NOMO-1 treated with dmso at 0.1 percent for 144 hours (cell line): ENCODE measurements around the gene MEPCE.
"Not testable (repeated sequence)": the region's sequence is repeated elsewhere in the genome, so short reads cannot be mapped to it uniquely, and the experiment has no call there.

Experiments used
- DNase-seq: peaks from one replicate; lab custom pipeline; 2025; ENCODE audit not compliant: unreplicated experiment; lab: John Stamatoyannopoulos, UW

MEPCE gene

DNA sequence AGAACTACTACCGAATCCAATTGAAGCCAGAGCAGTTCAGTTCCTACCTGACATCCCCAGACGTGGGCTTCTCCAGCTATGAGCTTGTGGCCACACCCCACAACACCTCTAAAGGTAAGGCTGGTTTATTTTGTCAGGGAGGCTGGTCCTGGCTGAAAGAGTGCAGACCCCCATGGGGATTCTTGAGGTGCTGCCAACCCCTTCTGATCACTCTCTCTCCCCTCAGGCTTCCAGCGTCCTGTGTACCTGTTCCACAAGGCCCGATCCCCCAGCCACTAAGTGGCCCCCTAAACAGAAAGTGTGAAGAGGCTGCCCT, 3.6 kb downstream of the MEPCE start:
- no peak for DNase-seq

DNA sequence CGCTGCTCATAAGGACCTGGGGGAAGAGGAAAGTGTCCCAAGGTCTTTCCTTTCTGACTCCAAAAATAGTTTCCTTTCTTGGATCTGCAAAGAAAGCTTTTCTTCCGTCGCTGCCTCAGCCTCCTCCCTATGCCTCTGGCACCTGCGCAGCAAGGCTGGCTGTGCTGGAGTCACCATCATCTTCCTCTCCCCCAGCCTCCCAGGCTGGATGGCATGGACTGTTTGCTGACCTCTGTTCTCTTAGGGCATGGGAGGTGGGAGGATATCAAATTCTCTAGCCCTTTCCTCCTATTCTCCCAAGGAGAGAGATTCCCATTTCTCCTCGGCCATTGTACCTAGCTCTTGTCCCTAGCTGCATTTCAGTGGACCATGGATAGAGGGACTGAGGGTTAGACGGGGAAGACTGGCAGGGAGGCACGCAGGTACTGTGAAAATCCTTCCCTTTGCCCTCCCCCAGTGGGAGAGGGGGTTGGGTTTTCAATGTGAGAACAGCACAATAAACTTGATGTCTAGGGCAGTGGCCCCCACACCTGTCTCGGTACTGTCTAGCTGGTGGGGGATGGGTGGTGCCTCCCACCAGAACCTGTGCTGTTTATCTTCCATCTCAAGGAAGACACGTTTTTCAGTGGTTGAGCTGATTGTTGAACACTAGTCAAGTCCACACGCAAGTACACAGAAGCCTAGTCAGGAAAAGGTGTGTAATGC, 4.1 kb downstream of the MEPCE start:
- DNase-seq = no peak

DNA sequence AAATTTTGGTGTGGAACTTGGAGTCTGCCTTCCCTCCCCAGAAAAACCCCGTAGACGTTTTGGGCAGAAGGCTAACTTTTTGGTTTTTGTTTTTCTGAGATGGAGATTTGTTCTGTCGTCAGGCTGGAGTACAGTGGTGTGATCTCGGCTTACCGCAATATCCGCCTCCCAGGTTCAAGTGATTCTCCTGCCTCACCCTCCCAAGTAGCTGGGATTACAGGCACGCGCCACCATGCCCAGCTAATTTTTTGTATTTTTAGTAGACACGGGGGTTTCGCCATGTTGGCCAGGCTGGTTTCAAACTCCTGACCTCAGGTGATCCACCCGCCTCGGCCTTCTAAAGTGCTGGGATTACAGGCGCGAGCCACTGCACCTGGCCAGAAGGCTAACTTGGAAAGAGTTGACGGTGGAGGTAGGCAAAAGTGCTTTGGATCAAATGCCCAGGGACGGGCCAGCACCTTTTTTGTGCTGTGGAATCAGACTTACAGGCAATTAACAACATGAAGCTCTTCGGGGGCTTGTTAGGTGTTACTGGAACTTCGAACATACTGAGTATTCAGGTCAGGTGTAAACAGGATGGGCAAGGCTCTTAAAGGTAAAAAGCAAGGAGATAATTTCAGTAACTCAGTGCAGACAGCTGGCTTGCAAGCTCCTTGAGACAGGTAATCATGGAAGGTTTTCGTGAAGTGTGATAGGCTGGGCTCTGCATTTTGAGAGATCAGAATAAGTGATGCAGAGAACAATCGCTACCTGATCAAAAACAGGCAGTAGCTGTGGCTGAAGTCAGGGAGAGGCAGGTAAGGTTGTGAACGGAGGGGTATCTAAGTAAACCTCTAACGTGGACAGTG, 4.9 kb downstream of the MEPCE start:
- no peak for DNase-seq

DNA sequence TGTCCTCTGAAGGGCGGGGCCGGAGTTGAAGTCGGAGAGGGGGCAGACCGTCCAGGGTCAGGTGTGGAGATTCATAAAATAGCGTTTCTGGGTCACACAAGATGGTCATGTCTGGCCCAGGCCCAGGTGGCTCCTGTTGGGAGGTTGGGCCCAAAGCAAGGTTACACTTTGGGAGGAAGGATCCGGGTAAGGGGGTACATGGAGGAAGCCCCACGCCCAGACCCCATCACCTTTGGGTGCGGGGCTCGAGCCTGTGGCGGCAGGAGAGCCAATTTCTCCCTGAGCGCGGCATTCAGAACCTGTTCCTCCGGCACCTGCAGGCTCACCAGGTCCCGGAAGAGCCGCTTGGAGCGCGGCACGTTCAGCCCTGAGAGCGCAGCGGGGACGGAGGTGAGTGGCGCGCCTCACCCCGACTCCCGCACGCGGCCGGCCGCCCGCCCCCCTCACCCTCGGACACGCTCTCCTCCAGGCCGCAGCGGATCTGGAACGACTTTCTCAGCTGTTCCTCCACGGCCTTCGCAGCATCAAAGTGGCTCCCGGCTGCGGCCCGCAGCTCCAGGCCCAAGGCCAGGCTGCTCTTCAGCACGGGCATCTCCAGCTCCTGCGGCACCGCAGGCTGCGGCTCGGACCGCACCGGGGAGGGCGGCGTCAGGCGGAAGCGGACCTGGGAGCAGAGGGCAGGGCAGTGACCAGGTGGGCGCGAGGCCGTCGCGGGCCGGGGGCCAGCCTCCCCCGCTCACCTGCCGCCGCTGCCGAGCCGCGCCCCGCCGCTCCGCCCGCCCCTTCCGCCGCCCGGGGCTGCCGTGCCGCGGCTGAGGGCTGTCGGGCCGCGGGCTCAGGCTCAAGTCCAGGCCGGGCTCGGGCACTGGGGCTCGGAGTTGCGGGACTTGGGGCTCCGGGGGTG, 6.0 kb downstream of the MEPCE start:
- DNase-seq = peak; percentile 16

DNA sequence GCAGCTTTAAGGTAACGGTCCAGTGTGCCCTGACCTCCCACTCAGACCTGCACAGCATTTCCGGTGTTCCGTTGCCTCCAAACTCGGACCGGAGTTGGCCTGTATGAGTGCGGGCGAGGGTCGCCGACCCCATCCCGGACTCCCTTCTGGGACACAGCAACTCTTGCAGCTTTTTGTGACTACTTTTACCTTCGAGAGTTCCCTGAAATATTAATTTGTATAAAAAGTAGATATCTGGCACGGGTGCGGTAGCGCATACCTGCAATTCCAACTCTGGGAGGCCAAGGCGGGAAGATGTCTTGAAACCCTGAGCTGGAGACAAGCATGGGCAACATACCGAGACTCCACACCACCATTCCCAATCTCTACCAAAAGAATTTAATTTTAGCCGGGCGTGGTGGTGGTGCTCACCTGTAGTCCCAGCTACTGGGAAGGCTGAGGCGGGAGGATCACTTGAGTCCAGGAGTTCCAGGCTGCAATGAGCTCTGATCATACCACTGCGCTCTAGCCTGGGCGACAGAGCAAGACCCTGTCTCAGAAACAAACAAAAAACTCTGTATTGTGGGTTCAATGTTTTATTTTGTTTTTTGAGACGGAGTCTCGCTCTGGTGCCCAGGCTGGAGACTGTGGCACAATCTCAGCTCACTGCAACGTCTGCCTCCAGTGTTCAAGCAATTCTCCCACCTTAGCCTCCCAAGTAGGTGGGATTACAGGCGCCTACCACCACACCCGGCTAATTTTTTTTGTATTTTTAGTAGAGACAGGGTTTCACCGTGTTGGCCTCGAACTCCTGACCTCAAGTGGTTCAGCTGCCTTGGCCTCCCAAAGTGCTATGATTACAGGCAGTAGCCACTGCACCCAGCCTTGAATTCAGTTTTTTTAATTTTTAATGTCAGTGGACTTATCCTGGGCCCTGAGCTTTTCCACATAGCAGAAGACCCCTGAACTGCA, 7.8 kb downstream of the MEPCE start:
- DNase-seq = no peak

DNA sequence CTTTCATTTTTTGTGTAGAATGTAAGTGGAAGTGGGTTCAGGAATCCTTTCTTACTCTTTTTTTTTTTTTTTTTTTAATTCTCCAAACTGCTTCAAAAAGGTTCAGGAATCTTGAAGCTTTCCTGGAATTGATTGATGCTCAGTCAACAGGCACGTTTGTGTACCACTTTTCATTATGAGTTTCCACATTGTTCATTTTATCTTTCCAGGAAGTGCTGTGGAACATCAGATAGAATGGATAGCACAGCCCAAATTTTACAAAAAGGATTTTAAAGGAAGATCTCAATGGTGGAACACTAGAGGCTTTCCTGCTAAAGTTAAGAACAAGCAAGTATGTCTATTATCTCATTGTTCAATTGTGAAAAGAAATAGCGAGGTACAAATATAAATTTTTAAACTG, 8.5 kb downstream of the MEPCE start:
- no peak for DNase-seq

DNA sequence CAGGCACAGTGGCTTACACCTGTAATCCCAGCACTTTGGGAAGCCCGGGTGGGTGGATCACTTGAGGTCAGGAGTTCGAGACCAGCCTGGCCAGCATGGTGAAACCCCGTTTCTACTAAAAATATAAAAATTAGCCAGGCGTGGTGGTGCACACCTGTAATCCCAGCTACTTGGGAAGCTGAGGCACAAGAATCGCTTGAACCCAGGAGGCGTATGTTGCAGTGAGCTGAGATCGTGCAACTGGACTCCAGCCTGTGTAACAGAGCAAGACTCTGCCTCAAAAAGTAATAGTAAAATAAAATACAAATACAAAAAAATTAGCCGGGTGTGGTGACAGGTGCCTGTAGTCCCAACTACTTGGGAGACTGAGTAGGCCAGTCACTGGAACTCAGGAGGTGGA, 9.1 kb downstream of the MEPCE start:
- not testable (repeated sequence) for DNase-seq

DNA sequence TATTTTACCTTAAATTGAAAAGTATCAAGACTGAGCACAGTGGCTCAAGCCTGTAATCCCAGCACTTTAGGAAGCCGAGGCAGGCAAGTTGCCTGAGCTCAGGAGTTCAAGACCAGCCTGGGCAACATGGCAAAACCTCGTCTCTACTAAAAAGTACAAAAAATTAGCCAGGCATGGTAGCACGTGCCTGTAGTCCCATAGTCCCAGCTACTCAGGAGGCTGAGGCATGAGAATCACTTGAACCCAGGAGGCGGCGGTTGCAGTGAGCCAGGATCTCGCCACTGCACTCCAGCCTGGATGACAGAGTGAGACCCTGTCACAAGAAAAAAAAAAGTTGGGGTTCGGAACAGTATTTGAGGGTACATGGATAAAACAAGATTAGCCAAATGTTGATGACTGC, 9.6 kb downstream of the MEPCE start:
- not testable (repeated sequence) for DNase-seq

DNA sequence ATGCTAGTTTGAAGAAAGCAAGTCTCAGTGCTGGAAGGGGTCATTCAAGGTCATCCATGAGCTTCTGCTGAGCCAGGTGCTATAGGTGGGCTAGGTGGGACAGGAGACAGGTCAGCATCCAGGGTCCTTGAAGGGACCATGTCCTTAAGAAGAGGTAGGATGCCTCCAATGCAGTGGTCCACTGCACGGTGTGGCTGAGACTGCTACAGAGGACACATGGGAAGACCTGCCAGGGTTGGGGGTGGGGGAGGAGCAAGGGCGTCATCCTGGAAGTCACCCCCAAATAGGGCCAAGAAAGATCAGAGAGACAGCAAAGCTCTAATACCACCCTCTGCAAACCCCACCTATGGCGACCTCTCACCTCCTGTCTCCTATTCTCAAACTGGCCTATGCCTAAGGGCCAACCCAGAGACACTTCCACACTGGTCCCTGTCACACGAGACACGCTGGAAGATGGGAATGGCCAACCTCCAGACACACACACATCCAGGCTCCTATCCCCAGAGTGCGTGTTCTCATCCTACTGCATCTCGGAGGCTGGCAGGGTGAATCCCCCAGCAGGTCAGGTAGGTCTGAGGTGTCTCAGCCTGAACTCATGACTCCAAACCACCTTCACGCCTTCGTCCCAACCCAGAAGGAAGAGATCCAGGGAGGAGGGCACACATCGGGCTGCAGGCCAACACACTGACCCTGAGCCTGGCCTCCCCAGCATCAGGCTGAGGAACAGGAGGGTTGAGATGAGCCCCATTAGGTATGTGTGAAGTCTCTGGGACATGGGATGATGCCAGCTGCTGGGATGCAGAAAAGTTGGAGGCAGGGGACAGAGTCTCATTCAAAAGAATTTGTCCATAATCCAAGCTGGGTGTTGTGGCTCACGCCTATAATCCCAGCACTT, 12.3 kb downstream of the MEPCE start:
- DNase-seq = no peak

DNA sequence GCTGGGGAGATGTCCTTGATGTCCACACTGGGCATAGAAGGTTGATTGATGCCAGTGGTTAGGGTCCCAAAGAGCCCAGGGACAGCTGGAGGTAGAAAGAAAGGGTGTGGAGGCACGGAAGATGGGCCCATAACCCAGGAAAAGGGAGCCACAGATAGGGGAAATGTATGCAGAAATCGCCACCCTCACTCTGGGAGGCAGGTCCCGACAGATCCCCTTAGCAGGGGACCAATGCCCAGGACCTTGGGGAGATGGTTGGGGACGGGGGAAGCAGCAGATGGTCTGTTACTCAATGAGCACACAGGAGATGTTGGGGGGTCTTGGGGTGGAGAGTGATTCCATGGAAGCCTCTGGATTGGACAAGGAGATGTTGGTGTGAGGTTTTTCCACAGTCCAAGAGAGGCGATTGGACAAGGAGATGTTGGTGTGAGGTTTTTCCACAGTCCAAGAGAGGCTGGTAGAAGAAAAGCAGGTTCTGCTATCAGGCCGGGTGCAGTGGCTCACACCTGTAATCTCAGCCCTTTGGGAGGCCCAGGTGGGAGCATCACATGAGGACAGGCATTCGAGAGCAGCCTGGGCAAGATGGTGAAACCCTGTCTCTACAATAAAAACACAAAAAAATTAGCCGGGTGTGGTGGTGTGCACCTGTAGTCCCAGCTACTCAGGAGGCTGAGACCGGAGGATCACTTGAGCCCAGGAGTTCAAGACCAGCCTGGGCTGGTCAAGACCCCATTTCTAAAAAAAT, 13.6 kb downstream of the MEPCE start:
- DNase-seq = no peak

DNA sequence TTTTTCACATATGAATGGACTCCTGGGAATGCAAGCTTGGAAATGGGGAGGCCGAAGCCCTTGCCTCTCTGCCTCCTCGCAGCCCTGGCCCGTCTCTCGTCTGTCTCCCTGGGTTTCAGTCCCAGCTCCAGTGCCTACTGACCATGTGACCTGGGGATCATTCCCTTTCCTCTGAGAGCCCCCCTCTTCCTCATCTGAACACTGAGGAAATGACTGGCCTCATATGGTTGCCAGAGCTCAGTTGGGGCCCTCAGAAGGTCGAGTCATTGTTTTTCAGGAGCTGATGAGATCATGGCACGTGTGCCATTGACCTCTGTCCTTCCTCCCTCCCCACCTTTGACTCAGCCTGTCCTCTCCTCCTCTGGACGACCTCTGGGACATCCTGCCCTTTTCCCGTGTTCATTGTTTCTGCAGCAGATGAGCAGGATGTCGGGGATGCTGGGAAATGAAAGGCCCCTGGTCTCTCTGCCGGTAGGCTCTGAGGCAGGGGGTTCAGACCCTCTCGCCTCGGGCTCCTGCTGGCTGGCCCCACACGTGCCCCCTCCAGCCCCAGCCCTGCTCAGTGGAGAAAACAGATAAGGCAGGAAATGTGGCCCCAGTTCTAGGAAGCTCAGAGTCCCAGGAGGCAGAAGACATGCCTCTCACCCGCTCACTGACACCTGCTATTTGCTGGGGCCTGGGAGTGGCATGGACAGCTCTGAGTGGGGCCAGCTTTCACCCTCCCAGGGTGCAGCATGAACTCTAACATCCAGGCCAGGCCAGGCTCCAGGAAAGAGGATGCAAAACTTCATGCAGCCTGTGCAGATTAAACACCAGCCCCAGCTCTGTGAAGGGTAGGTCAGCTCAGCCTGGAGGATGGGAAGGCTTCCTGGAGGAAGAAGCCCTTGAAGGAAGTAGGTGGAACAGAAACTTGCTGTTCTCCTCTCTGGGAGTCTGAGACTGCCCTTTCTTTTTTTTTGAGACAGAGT, 15.0 kb downstream of the MEPCE start:
- no peak for DNase-seq

DNA sequence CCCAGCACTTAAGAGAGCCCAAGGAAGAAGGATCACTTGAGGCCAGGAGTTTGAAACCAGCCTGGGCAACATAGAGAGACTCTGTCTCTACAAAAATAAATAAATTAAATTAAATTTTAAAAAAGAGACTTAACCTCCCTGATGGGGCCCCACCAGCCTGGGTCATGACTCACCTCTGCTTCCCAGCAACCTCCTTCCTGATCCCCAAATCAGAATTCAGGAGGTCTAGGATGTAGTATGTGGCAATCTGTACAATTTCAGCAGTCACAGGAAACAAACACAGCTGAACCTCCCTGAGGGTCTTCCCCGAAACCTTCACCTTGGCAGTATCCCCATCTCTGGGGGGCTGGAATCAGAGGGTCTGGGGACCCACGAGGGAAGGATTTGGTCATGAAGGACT, 16.4 kb downstream of the MEPCE start:
- DNase-seq = no peak

DNA sequence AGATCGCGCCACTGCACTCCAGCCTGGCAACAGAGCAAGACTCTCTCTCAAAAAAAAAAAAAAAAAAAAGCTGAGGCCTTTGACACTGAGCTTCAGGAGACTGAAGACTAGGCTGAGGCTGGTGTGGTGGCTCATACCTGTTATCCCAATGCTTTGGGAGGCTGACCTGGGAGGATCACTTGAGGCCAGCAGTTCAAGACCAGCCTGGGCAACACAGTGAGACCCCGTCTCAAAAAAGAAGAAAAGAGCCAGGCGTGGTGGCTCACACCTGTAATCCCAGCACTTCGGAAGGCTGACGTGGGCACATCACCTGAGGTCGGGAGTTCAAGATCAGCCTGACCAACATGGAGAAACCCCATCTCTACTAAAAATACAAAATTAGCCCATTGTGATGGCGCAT, 17.7 kb downstream of the MEPCE start:
- DNase-seq = not testable (repeated sequence)

DNA sequence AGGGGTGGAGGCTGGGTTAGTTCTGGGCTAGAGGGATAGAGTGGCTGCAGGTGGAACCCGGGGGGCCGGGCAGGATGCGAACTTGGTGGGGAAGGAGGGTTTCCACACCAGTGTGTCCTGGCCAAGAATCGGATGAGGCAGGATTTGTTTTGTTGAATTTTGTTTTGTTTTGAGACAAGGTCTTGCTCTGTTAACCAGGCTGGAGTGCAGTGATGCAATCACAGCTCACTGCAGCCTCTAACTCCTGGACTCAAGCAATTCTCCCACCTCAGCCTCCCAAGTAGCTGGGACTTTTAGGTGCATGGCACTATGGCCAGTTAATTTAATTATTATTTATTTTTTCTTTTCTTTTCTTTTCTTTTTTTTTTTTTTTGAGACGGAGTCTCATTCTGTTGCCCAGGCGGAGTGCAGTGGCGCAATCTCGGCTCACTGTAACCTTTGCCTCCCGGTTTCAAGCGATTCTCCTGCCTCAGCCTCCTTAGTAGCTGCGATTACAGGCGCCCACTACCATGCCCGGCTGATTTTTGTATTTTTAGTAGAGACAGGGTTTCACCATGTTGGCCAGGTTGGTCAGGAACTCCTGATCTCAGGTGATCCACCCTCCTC, 19.7 kb downstream of the MEPCE start:
- DNase-seq = no peak

DNA sequence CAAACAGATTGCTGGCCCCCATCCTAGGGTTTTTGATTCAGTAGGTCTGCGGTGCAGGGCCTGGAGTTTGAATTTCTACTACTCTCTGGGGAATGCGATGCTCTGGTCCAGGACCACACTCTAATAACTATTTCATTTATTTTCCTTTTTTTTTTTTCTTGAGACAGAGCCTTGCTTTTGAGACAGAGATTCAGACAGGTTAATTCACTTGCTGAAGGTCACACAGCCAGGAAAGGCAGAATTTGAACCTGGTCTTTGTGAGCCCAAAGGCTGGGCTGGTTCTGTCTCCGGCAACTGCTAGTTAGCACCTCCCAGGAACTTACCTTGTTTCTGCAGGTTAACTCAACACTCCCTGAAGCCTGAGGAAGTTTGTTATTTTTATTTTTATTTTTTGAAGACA, 22.9 kb downstream of the MEPCE start:
- DNase-seq = no peak

DNA sequence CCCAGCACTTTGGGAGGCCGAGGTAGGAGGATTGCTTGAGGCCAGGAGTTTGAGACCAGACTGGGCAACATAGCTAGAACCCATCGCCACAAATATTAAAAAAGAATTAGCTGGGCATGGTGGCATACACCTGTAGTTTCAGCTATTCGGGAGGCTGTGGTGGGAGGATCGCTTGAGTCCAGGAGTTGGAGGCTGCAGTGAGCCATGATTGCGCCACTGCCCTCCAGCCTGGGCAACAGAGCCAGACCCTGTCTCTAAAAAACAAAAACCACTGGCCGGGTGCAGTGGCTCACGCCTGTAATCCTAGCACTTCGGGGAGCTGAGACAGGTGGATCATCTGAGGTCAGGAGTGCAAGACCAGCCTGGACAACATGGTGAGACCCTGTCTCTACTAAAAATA, 24.2 kb downstream of the MEPCE start:
- not testable (repeated sequence) for DNase-seq

DNA sequence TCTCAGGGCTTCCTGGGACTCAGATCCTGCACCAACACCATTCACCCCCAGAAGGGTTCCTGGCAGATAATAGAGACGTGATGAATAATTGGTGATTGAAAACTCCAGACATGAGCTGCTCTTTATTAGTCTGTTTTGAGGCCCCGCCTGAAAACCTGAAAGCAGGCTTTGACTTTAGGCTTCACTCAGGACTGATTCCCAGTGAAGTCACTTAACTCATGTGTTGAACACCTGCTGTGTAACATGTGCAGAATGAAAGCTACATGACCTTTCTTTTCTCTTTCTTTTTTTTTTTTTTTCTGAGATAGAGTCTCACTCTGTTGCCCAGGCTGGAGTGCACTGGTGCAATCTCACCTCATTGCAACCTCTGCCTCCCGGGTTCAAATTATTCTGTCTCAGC, 25.6 kb downstream of the MEPCE start:
- DNase-seq = no peak
